NCI-H1105 treated with DMSO at 0.1 percent for 48 hours (cell line): ENCODE results near the gene GSC2.
"Not testable (repeated sequence)": the region's sequence is repeated elsewhere in the genome, so short reads cannot be mapped to it uniquely, and the experiment has no call there.

Source experiments
- DNase-seq: peaks from one replicate; lab custom pipeline; 2025; lab: John Stamatoyannopoulos, UW

GSC2 gene

GRCh38 chr22:19178065-19178656, 28.1 kb upstream of the GSC2 start:
- DNase-seq = no peak

- DNase-seq = no peak
Observed at GRCh38 chr22:19177164-19178064, 27.3 kb upstream of the GSC2 start.

- no peak for DNase-seq
Observed at GRCh38 chr22:19176732-19177131, 26.6 kb upstream of the GSC2 start.

GRCh38 chr22:19176175-19176643, 26.1 kb upstream of the GSC2 start:
- DNase-seq = no peak

- DNase-seq = no peak
Observed at GRCh38 chr22:19175602-19176174, 25.6 kb upstream of the GSC2 start.

- DNase-seq = no peak
Observed at GRCh38 chr22:19175026-19175601, 25.0 kb upstream of the GSC2 start.

GRCh38 chr22:19174106-19175025, 24.3 kb upstream of the GSC2 start:
- no peak for DNase-seq

GRCh38 chr22:19173047-19174035, 23.2 kb upstream of the GSC2 start:
- no peak for DNase-seq

GRCh38 chr22:19172213-19173046, 22.3 kb upstream of the GSC2 start:
- no peak for DNase-seq

- no peak for DNase-seq
Observed at GRCh38 chr22:19169947-19170318, 19.8 kb upstream of the GSC2 start.

GRCh38 chr22:19169002-19169946, 19.2 kb upstream of the GSC2 start:
- DNase-seq = no peak

GRCh38 chr22:19168088-19168890, 18.2 kb upstream of the GSC2 start:
- DNase-seq = no peak

GRCh38 chr22:19167106-19167869, 17.2 kb upstream of the GSC2 start:
- DNase-seq = no peak

GRCh38 chr22:19166421-19166820, 16.3 kb upstream of the GSC2 start:
- DNase-seq = no peak

- no peak for DNase-seq
Observed at GRCh38 chr22:19164425-19164824, 14.3 kb upstream of the GSC2 start.

GRCh38 chr22:19158649-19159048, 8.6 kb upstream of the GSC2 start:
- DNase-seq = not testable (repeated sequence)

- not testable (repeated sequence) for DNase-seq
Observed at GRCh38 chr22:19156109-19156508, 6.0 kb upstream of the GSC2 start.
